Right lobe of liver (tissue), 6 donors: ENCODE measurements around the gene GJB5. TPM values are rescaled to one million over a fixed set of nuclear protein-coding genes. Genes with fewer than 3 reads are reported as not detected.
"Not testable (repeated sequence)": the region's sequence is repeated elsewhere in the genome, so short reads cannot be mapped to it uniquely, and the experiment has no call there.

ENCODE experiments used
- ATAC-seq, 4 donors: fragments of 200-7000 bp; cut with Tn5 transposase; one replicate each; pipeline ENCODE4 v1.9.1; 2020; ENCODE audit warnings: mild to moderate bottlenecking in 4 of 4, moderate library complexity in 4 of 4
- DNase-seq, 3 donors: peaks; one replicate each; pipeline ENCODE4 v3.0.0-alpha.2; 2020
- H3K27ac ChIP-seq, 3 donors: fragments of 200-600 bp; one replicate each; pipeline ENCODE4 v1.8.0; 2022
- H3K27me3 ChIP-seq, 2 donors: fragments of 200-600 bp; one replicate each; pipeline ENCODE4 v1.8.0; 2022
- H3K36me3 ChIP-seq, 4 donors: fragments of 200-600 bp; sonication (generic) in 1 of 4; one replicate each; pipeline versions ENCODE4 v1.5.1 to v1.8.0; 2017 to 2022; ENCODE audit warnings: control low read depth in 1 of 4
- H3K4me1 ChIP-seq, 4 donors: fragments of 200-600 bp; sonication (generic) in 1 of 4; one replicate each; pipeline versions ENCODE4 v1.5.1 to v1.8.0; 2017 to 2022; ENCODE audit warnings: control low read depth in 1 of 4
- H3K4me3 ChIP-seq, 3 donors: fragments of 200-600 bp; one replicate each; pipeline ENCODE4 v1.8.0; 2022
- H3K9me3 ChIP-seq, 4 donors: fragments of 200-600 bp; sonication (generic) in 1 of 4; one replicate each; pipeline versions ENCODE4 v1.5.1 to v1.8.0; 2017 to 2022; ENCODE audit warnings: control low read depth in 1 of 4
- POLR2A ChIP-seq: fragments of 450-650 bp; IDR thresholded peaks from one replicate; pipeline ENCODE4 v1.6.1; 2017; ENCODE audit warnings: antibody characterized with exemption, mild to moderate bottlenecking
- WGBS: methylation state at CpG from one replicate; pipeline ENCODE4 v1.1.6; 2018; ENCODE audit warnings: low coverage, low lambda C conversion rate; ENCODE audit not compliant: insufficient coverage; ENCODE audit errors: missing lambda C conversion rate; 5-methylcytosine and 5-hydroxymethylcytosine counted together
- intact Hi-C, 2 donors: fragments of 100-400 bp; cut with DNase I; formaldehyde crosslinking; loops; one replicate each; pipeline versions ENCODE4 v1.11.2 to v1.14.1; 2022
- total RNA-seq, 6 experiments: library from RNA; depleted of rRNA in 2 of 6; stranded (reverse); fragments of >200 nt in 2 of 6; fragmentation: NEBNext Ultra II Directional in 3 of 6; extraction: Animal tissue kit (Norgen Biotek cat#: 25700) in 3 of 6; gene quantifications; one replicate each; pipeline versions ENCODE4 v1.1.0 to v1.2.4, GENCODE V29; 2016 to 2023
- TF ChIP-seq, protein P1 (sequence below), 4 donors: fragments of 200-600 bp in 3 of 4; fragments of 450-650 bp in 1 of 4; IDR thresholded peaks; one replicate each; pipeline versions ENCODE4 v1.5.1 to v1.8.0; 2016 to 2022; ENCODE audit warnings: antibody characterized with exemption in 4 of 4, mild to moderate bottlenecking in 2 of 4
- donor health status: DM: no; HTN: yes; CAD: no.
- donor health status: DM: no; HTN: no; CAD: no.
- donor health status: DM: no; HTN: no; CAD: no.
- donor health status: DM: no; HTN: yes; CAD: no.
- donor health status: DM: no; HTN: yes; CAD: no.

Gene GJB5
- total RNA-seq, 6 experiments from 2014 or later: not detected

DNA sequence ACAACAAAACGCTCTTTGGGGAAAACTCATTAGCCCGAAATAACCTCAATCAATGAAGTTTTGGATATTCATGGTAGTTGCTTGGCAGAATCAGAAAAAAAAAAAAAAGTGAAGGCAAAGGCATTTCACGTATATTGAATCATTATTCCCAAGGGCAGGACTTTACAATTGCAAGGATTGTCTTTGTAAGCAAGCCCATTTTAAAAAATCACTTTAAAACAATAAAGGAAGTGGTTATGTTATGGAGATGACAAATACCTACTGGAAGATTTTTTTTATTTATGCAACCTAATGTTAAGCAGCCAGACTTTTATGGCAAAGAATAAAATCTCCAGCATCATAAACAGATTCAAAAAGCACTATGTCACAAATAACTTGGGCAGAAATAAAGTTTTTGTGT, 14.0 kb downstream of the GJB5 start:
- Histone ChIP-seq H3K4me3 (no peak overlapping the region), H3K27me3 (no peaks in the 10 kb centered on the region), H3K27ac (no peak overlapping the region), H3K36me3 (no peaks in the 10 kb centered on the region), H3K9me3 (no peaks in the 10 kb centered on the region), H3K4me1 (no peaks in the 10 kb centered on the region)
- DNase-seq (no peak), ATAC-seq (no peak)
- TF ChIP-seq, protein P1, sequence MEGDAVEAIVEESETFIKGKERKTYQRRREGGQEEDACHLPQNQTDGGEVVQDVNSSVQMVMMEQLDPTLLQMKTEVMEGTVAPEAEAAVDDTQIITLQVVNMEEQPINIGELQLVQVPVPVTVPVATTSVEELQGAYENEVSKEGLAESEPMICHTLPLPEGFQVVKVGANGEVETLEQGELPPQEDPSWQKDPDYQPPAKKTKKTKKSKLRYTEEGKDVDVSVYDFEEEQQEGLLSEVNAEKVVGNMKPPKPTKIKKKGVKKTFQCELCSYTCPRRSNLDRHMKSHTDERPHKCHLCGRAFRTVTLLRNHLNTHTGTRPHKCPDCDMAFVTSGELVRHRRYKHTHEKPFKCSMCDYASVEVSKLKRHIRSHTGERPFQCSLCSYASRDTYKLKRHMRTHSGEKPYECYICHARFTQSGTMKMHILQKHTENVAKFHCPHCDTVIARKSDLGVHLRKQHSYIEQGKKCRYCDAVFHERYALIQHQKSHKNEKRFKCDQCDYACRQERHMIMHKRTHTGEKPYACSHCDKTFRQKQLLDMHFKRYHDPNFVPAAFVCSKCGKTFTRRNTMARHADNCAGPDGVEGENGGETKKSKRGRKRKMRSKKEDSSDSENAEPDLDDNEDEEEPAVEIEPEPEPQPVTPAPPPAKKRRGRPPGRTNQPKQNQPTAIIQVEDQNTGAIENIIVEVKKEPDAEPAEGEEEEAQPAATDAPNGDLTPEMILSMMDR (IDR thresholded peaks at IDR 0.05): no peak
- TF ChIP-seq POLR2A: no peak
- intact Hi-C loops: no loop called here
- 66% methylated on average over 3 of the region's 3 CpGs for WGBS

DNA sequence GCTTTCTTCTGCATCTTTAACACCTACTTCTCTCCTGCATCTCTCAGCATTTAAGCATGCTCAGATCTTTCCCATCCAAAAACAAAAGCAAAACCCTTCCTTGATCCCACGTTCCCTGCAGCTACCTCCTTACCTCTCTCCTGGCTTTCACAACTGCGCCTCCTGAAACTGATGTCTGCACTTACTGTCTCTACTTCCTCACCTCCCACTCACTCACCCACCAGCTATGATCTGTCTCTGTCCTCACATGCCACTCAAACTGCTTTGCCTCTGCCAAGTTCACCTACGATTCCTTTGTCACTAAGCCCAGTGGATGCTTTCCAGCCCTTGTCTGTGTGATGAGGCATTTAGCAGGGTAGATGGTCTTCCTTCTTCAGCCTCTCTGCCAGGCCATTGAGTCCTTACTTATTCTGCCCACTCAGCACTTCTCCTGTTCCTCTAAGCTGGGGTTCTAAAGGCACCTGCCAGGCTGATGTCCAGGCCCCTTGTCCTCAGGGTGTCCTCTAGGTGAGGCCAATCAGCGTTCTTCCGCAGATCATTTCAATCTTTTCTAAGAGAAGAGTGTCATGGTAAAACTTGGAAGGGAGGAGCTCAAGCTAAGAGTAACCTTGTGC, 16.2 kb downstream of the GJB5 start:
- no peak overlapping the region for H3K4me3 ChIP-seq
- H3K27me3 ChIP-seq: no peaks in the 10 kb centered on the region
- no peak for TF ChIP-seq POLR2A
- TF ChIP-seq, protein P1 (IDR thresholded peaks at IDR 0.05): no peak
- 89% methylated on average over 3 of the region's 5 CpGs for WGBS
- no peak overlapping the region for H3K27ac ChIP-seq
- H3K9me3 ChIP-seq: no peaks in the 10 kb centered on the region
- DNase-seq (no peak), ATAC-seq (no peak)
- intact Hi-C loops: no loop called here
- H3K4me1 ChIP-seq: no peaks in the 10 kb centered on the region
- H3K36me3 ChIP-seq: no peaks in the 10 kb centered on the region

DNA sequence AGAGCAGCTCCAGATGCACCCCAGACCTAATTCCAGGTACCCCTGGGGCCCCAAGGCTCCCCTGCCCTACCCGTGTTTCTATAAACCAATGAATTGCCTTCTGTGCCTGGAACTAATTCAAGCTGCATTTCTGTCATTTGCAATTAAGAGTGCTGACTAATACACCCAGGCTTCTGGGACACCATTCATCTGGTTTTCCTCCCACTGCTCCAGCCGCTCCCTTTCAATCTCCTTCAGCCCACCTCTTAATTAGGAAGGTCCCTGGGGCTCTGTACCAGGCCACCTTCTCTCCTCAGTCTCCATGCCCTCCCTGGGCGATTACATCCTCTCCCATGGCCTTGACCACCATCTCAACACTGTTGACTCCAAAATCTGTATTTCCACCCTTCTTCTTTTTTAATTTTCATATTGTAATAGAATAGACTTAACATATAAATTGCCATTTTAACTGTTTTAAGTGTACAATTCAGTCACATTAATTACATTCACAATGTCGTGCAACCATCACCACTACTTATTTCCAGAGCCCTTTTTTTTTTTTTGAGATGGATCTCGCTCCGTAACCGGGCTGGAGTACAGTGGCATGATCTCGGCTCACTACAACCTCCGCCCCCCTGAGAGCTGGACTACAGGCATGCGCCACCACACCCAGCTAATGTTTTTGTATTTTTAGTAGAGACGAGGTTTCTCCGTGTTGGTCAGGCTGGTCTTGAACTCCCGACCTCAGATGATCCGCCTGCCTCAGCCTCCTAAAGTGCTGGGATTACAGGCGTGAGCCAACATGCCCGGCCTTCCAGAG, 16.9 kb downstream of the GJB5 start:
- no peaks in the 10 kb centered on the region for H3K27me3 ChIP-seq
- H3K4me1 ChIP-seq: no peaks in the 10 kb centered on the region
- ATAC-seq (no peak), DNase-seq (no peak)
- no peak overlapping the region for H3K4me3 ChIP-seq
- H3K9me3 ChIP-seq: no peaks in the 10 kb centered on the region
- WGBS: 83% methylated on average over 8 of the region's 16 CpGs
- no peak overlapping the region for H3K27ac ChIP-seq
- TF ChIP-seq, protein P1 (IDR thresholded peaks at IDR 0.05): no peak
- intact Hi-C loops: no loop called here
- no peaks in the 10 kb centered on the region for H3K36me3 ChIP-seq

DNA sequence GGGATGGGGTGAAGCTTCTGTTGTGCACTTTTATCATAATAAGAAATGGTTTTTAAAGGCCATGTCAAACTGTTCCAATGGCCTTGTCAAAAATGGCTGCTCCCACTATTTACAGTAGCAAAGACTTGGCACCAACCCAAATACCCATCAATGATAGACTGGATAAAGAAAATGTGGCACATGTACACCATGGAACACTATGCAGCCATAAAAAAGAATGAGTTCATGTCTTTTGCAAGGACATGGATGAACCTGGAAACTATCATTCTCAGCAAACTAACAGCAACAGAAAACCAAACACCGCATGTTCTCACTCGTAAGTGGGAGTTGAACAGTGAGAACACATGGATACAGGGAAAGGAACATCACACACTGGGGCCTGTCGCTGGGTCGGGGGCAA, 18.3 kb downstream of the GJB5 start:
- H3K4me1 ChIP-seq, H3K4me3 ChIP-seq, intact Hi-C loops, H3K36me3 ChIP-seq, H3K9me3 ChIP-seq, H3K27me3 ChIP-seq, DNase-seq, ATAC-seq, H3K27ac ChIP-seq: not testable (repeated sequence)
- 91% methylated on average over 4 of the region's 4 CpGs for WGBS

DNA sequence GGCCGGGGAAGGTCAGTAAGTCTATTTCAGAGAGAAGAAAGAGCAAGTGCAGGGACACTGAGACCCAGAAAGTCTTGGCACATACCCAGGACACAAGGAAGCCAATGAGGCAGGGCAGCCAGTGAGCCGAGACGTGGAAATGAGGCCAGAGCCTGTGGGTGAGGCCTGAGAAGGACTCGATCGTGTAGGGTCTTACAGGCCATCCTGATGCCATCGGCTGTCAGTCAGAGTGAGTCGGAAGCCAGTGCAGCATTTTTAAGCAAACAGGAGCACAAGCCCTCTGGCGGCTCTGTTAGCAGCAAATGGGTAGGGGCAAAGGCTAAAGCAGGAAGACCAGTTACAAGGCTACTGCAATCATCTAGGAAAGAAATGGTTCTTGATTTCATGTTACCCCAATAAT, 20.1 kb downstream of the GJB5 start:
- H3K27me3 ChIP-seq: no peaks in the 10 kb centered on the region
- H3K4me1 ChIP-seq: no peaks in the 10 kb centered on the region
- 58% methylated on average over 8 of the region's 8 CpGs for WGBS
- TF ChIP-seq, protein P1 (IDR thresholded peaks at IDR 0.05): no peak
- TF ChIP-seq POLR2A: no peak
- no peaks in the 10 kb centered on the region for H3K36me3 ChIP-seq
- H3K9me3 ChIP-seq: no peaks in the 10 kb centered on the region
- no peak overlapping the region for H3K4me3 ChIP-seq
- ATAC-seq (no peak), DNase-seq (no peak)
- no peak overlapping the region for H3K27ac ChIP-seq
- intact Hi-C loops: no loop called here
